Activated CD8-positive, alpha-beta memory T cell treated with anti-CD3 and anti-CD28 coated beads for 24 hours (primary cell): ENCODE data around the gene CHERP.
"Not testable (repeated sequence)": the region's sequence is repeated elsewhere in the genome, so short reads cannot be mapped to it uniquely, and the experiment has no call there.

Experiments
- DNase-seq: peaks from one replicate; pipeline ENCODE4 v3.0.0-alpha.2; 2020

Gene CHERP

DNA sequence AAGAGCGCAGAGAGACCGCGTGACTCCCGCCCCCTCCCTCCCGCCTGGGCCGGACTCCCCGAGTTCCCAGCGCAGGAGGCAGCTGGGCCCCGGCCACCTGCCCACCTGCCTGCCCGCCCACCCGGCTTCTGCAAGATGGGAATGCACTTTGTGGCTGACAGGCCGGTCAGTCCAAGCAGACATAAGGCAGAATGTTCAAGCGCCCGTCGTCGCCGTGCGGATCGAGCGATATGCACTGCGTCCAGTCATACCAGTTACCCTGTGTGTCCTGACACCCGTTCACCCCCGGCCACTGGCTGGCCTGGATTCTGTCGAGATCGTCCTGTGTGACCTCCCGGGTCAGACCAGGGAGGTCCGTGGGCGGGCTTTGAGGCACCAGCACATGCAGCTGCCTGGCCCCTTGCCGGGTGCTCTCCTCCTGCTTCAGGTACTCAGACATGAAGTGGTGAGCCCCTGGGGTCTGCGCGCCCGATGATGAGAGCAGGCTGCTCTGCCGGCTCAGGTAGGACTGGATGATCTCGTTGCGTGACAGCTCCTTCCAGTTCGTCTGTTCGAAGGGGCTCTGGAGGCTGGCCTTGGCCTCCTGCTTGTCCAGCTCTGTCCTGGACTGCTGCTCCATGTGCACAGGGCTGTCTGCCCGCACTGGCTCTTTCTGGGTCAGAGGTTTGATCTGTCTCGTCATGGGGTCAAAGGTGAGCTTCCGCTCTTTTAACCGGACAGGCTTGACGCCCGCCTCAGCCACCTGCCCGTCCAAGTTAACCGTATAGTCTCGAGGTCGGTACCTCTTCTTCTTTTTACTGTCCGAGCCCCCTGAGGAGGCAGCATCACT is 33.8 kb upstream of the CHERP start:
- no peak for DNase-seq

DNA sequence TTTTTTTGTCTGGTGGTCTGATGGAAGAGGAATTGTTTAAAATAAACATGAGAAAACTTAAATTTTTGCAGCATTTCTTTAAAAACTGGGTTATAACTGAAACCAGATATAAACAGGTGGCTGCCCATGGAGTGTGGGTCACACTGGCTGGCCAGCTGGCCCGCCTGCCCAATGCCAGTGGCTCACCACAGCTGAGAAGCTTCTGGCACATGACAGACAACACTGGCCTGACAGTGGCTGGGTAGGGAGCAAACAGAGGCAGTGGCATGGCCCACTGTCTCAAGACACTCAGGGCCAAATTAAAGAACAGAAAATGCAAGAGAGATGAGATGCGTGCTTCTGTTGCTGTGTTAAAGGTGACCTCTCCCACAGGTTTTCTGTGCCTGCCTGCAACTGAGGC is 33.0 kb upstream of the CHERP start:
- no peak for DNase-seq

DNA sequence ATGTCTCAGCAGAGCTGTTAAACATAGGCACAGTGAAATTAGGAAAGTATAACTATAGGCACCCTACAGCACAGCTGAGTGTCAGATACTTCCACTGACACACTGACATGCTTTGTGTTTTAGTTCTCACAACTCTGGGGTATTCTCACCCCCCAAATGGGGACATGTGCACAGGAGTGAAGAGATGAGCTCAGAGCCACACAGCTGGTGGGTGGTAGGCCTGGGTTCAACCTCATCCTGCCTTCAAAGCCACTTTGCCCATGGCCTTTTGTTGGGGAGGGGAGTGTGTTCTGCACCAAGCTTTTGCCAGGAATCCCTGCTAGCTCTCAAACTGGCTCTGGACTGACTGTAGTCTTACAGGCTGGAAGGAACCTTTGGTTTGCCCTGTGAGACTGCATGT is 31.7 kb upstream of the CHERP start:
- DNase-seq: no peak

DNA sequence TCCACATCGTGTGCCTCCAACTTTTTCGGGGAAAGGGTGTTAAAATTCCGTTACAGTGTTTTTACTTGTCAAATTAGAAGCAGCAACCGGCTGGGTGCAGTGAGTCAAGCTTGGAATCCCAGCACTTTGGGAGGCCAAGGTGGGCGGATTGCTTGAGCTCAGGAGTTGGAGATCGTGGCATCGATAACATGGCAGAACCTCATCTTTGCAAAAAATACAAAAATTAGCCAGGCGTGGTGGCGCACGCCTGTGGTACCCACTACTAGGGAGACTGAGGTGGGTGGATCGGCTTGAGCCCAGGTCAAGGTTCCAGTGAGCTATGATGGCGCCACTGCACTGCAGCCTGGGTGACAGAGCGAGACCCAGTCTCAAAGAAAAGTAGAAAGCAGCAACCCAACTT is 31.1 kb upstream of the CHERP start:
- no peak for DNase-seq

DNA sequence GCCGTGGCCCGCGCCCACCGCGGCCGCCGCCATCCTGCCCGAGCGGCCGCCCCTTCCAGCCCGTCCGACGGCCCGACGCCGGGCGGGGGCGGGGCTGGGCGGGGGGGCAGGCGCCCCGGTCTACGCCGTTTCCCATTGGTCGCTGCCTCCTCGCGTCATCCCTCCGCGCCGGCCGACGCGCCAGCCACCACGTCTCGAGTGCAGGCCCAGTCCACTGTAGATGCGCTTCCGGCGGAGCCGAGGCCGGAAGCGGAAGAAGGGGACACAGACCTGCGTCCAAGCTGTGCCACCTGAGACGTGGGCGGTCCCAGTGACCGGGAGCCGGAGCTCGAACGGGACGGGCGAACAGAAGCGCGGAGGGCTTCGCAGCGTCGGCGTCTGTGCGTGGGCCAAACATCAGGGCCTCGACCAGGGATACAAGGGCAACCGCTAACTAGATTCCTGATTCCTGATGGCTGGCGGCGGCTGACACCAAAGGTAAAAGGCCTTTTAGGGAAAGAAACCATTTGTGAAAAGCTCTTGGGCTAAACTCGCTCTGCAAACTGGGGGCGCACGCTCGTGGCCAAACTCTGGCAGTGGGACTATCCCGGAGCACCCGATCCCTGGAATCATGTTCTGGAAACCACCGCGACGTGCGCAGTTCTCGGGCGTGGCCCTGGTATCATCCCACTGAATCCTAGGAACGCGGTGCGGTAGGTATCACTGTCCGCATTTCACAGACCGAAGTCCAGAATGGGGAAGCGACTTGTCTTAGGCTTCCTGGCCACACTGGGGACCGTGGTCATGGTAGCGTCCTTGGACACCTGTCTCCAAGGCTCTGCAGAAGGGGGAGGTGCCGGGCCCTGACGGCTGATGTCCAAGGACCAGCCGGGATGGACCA is 30.3 kb upstream of the CHERP start, which contains the start of gene SLC35E1:
Gene SLC35E1, minus strand, starts transcription at position 84 of the 880 bp plus-strand sequence. Its CDS starts 51 bp downstream, at position 33.
- peak; percentile 95 for DNase-seq

DNA sequence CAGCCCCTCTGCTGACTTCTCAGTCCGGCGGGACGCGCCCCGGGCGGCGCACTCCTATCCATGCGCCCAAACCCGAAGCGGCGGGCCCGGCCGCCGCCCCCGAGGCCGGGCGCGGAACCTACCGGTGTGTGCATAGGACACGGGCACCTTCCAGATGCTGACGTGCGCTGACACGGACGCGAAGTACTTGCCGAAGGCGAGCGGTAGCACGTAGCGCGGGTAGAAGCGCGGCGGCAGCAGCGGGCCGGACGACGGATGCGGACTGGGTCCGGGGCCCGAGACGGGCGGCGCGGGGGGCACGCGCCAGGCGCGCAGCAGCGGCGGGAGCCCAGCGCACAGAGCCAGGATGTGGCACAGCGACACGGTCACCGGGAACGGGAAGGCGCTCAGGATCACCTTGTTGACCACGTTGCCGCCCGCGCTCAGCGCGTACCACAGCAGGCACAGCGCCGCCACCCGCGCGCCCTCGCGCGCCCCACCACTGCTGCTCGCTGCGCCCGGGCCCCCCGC is 29.6 kb upstream of the CHERP start:
- no peak for DNase-seq

DNA sequence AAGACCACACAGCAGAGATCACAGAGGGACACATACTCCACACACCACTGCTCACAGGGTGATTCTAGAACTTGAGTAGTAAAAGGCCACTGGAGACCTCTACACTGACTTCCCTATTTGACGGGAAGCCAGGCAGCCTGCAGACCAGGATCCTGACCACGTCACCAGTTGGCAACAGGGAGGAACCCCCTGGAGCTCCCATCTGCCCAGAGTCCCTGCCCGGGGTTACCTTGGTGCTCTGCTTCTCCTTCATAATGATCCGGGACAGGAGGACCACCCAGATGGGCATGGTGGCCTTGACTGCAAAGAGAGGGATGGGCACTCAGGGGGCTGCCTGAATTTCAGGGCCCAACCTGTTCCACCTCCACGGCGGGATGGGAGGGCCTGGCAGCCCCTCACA is 29.0 kb upstream of the CHERP start:
- DNase-seq: no peak

DNA sequence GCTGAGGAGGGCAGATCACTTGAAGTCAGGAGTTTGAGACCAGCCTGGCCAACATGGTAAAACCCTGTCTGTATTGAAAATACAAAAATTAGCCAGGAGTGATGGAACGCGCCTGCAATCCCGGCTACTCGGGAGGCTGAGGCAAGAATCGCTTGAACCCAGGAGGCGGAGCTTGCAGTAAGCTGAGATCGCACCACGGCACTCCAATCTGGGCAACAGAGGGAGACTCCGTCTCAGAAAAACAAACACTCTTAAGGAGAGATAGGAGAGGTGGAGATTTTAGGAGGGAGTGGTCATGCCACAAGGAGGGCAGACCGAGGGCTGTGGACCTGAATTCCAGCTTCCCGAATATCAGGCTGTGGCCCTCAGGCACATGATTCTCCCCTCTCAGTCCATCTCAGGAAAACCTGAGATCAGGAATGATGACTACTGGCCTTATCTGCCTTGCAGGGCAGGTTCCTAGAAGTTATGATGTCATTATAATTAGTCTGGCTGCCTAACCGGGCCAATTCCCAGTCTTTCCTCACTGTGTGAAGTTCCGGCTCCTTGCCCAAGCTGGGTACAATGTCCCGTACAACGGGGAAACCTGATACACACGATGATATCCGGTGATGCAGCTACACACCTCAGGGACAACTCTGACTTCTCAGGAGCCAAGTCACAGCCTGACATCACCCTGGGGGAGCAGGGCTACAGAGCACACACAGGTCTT is 27.5 kb upstream of the CHERP start:
- no peak for DNase-seq

DNA sequence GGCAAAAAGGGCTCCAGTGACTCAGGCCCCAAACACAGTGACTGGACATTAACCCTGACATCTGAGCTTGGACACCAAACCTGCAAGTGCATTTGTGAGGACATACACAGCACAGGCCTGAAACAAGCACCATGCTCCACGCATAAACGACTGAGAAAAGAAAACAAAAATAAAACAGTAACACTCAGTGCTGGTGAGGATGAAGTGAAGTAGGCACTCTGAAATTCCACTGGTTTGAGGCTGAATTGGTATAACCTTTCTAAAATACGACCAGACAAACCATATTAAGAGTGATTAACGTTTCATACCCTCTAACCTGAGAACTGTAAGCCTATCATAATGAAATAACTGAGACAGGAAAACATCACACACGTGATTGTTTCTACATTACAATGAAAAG is 24.5 kb upstream of the CHERP start:
- DNase-seq: no peak

DNA sequence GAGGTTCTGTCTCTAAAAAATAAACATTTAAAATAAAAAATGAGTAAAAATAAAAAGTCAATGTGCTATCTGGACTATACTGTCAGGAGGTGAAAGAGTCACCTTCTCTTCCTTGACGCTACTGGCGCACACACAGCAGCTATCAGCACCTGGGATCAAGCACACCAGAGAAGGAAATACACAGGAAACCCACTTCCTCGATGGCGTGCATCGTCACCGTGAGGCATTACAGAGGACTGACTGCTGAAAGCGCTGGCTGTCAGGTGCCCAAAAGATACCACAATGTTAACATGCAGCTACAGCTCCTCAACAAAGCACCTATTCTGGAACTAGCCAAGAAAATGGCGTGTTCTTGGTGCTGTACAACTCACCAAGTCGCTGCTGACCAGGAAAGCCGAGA is 23.9 kb upstream of the CHERP start:
- peak; percentile 72 for DNase-seq

DNA sequence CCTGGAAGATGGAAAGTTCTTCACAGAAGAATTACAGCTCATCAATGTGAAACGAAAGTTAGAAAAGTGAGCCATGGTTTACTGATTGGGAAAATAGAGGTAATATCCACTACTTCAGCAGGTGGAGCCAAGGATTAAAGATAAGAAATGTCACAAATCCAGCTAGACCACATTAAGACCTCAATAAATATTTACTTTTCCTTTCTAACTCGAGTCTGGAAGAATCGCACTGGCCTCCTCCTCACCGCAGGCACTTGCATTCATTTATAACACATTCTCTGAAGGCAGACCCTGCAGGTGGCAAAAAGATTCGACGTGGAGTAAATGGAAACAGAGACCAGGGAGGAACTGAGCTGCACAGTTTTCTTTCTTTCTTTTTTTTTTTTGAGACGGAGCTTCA is 22.6 kb upstream of the CHERP start:
- no peak for DNase-seq

DNA sequence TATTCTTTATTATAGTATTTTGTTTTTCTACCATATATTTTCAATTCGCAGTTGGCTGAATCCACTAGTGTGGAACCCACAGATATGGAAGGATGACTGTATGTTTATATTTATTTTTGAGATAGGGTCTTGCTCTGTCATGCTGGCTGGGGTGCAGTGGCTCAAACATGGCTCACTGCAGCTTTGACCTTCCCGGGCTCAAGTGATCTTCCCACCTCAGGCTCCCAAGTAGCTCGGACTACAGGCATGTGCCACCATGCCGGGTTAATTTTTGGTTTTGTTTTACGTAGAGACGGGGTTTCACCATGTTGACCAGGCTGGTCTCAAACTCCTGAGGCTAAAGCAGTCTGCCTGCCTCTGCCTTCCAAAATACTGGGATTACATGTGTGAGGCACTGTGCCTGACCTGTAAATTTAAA is 20.4 kb upstream of the CHERP start:
- no peak for DNase-seq

DNA sequence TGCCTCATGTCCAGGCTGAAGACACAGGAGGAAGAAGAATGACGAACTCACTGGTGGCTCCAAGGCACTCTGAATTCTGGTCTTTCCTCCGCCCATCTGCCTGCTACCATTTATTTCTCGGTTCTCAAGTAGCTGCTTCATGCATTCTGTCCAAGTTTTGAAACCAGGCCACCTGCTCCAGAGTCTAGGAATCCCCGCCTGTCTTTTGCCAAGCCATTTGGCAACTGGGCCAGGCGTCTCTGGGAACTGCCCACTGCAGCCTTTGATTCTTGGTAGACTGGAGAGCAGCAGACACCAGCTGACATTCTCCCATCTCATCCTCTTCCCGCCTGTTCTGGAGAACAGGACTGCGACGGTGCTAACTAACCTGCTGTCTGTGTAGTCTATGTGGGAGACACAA is 19.1 kb upstream of the CHERP start:
- DNase-seq: no peak

DNA sequence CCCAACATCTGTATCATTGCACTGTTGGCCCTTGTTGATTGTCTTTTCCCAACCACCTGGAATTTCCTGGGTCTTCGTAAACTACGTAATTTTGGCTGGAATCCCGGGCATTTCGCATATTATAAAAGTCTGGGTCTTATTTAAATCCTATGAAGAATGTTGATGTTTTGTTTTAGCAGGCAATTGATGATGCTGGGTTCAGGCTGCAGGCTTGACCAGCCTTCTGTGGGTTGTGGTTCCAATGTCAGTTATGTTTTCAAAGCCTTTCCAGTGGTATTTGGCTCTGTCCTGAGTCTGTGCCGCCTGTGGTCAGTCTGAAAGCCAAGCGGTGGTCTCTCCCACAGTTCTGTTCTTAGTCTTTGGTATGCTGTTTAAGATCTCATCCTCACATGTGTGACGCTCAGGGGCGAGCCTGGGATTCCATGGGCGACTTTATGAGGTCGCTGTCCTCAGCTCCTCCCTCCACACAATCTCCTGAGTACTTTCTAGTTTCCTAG is 17.6 kb upstream of the CHERP start:
- no peak for DNase-seq

DNA sequence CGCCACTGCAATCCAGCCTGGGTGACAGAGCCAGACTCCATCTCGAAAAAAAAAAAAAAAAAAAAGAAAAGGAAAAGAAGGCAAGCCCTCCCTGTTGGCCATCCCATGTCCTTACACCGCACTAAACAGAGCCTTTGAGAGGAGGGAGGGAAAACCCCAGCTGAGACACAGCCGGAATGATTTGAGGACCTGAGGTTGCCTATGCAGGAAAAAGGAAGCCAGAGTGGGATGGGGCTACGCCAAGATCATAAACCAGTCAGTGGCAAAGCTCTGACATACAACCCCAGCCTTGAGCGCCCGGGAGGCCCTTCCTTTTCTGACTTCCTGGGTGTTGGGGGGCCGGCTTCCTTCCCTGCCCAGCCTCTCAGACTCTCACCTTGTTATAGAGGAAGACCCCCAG is 12.5 kb upstream of the CHERP start:
- DNase-seq: no peak

DNA sequence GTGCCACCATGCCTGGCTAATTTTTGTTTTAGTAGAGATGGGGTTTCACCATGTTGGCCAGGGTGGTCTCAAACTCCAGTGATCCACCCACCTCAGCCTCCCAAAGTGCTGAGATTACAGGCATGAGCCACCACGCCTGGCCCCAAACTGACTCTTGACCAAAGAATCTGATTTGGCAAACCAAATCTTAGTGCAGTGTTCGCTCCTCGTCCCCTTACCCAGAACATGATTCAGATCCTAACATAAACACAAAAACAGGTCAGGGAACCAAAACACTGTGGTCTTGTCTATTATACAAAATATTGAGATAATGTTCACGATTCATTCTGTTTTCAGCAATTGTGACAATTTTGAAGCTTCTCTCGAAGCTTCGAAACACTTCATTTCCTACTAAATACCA is 9.7 kb upstream of the CHERP start:
- DNase-seq: not testable (repeated sequence)

DNA sequence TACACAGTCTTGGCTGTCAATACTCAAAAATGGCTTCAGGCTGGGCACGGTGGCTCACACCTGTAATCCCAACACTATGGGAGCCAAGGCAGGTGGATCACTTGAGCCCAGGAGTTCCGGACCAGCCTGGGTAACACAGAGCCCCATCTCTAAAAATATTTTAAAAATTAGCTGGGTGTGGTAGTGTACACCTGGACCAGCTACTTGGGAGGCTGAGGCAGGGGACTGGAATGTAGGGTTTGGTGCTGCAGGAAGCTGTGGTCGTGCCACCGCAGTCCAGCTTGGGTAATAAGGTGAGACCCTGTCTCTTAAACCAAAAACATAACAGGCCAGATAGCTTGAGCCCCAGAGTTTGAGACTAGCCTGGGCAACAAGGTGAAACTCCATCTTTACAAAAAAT is 6.7 kb upstream of the CHERP start:
- DNase-seq: no peak

DNA sequence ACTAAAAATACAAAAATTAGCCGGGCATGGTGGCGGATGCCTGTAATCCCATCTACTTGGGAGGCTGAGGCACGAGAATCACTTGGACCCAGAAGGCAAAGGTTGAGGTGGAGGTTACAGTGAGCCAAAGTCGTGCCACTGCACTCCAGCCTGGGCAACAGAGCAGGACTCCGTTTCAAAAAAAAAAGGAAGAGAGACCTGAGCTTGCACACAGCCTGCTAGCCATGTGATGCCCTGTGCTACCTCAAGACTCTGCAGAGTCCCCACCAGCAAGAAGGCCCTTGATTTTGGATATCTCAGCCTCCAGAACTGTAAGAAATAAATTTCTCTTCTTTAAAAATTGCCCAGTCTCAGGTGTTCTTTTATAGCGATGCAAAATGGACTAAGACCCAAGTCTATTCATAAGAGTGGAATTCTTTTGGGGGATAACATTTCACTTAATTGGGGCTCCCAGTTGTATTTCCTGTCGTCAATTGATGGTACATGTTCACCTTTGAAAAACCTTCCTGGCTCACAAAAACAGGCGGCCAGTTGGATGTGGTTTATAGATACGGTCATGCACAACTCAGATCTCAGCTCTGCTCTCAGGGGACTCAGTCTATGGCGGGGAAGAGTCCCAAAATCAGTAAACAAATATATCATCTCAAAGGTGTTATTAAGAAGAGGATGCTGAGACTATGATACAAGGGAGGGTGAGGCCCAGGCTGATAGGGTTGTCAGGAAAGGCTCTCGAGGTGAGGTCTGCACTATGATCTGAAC is 2.4 kb upstream of the CHERP start:
- DNase-seq: no peak

DNA sequence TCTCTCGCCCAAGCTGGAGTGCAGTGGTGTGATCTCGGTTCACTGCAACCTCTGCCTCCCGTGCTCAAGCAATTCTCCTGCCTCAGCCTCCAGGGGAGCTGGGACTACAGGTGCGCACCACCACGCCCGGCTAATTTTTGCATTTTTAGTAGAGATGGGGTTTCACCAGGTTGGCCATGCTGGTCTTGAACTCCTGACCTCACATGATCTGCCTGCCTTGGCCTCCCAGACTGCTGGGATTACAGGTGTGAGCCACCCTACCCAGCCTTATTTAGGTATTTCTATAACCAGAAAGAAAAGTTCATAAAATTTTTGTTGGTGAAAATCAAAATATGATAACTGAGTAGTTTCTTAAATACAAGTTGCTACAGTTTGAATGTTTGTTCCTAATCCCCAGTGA is 1.5 kb upstream of the CHERP start:
- not testable (repeated sequence) for DNase-seq

DNA sequence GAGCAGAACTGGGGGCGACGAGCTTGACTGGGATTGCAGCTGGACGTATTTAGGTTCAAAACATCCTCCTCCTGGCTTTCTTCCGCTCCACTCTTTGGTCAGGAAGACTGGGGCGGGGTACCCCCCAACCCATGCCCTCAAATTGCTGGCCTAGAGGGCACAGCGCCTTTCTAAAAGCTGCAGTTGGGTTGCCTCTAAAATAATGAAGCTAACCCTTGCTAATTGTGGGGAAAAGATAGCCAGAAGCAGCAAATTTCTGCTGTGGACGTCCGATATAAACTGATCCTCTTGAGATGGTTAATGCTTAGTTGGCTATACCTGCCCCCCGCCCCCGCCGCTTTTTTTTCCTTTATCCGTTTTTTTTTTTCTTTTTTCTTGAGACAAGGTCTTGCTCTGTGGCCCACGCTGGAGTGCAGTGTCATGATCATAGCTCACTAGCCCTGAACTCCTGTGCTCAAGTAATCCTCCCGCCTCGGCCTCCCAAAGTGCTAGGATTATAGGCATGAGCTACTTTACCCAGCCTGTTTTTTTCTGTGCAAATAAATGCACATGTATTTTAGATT is 754 bp upstream of the CHERP start:
- DNase-seq: no peak

DNA sequence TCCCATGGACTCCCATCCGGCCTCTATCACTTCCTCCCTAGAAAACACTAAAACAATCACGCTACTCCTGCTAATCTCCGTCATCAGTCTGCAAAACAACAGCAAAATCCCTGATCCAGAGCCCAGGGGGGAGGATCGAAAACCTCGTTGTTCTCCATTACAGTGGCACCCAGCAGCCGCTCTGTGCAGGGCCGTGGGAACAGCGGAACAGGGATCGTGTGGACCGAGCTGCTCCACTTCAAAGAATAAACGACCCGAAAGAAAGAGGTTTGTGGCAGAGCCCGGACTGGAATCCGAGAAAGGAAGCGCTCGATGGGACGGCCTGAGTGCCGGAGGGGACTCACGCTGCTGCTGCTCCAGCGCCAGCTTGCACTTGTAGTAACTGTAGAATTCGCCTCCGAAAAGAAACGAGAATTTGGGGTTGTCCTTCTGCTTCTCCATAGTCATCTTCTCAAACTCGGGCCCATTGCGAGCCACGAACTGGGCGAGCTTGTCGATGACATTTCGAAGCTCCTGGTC is 652 bp downstream of the CHERP start:
- no peak for DNase-seq

DNA sequence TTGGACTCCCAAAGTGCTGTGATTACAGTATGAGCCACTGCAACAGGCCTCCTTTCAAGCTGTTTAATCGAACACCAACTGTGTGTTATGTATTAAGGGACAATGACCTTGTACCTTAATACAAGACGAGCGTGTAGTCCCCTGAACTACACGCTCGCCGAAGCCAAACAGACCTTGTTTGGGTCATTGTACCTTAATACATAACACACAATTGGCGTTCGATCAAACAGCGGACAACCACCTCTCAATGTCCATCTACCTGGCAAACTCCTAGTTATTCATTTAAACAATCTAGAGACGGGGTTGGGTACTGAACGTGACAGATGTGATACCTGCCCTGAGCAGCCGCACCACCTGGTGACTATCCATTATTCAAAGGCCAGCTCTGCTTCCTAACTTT is 1.3 kb downstream of the CHERP start:
- DNase-seq: no peak
